HepG2 (cell line): ENCODE data around the gene DGKD. TPM values are rescaled to one million over a fixed set of nuclear protein-coding genes. Genes with fewer than 3 reads are reported as not detected.

Experiments
- ATAC-seq: fragments of 200-7000 bp; cut with Tn5 transposase; 3 replicates; pipeline ENCODE4 v1.9.1; 2020; ENCODE audit warnings: mild to moderate bottlenecking, moderate library complexity
- BruUV-seq: library from RNA; stranded (reverse); fragments of 400-500 nt; replicated peaks from 2 replicates; lab custom pipeline; 2021; lab: Mats Ljungman, UMichigan
- CTCF ChIA-PET: fragments of 300-600 bp; formaldehyde crosslinking; extraction: SDS; loops from one replicate; lab custom pipeline; 2021; ENCODE audit warnings: low total read pairs, inconsistent platforms, low intra/inter-chr PET ratio; lab: Yijun Ruan, JAX
- POLR2A ChIA-PET: fragments of 350-600 bp; sonication (Branson Sonifier 250); formaldehyde crosslinking; loops from one replicate; lab custom pipeline; 2020; ENCODE audit warnings: antibody characterized with exemption, inconsistent platforms; lab: Yijun Ruan, JAX
- DNase-seq: peaks from one replicate; pipeline ENCODE4 v3.0.0-alpha.2; 2015; ENCODE audit warnings: low spot score
- FAIRE-seq: peaks from 3 replicates; lab custom pipeline; 2011; peaks lifted over from hg19 to GRCh38; lab: Jason Lieb, UNC
- H2AFZ ChIP-seq: one replicate; pipeline ENCODE4 v1.6.1; 2011; ENCODE audit warnings: low read length, inconsistent platforms
- H3K27ac ChIP-seq: fragments of 300-600 bp; 3 replicates; pipeline ENCODE4 v1.8.0; 2011; ENCODE audit warnings: mixed run types, mild to moderate bottlenecking, mixed read lengths, low read length, inconsistent platforms; ENCODE audit not compliant: insufficient read depth; ENCODE audit errors: extremely low read length
- H3K27me3 ChIP-seq, 2 experiments: fragments of 200-600 bp in 1 of 2; 2 replicates in 1 of 2; 3 replicates in 1 of 2; pipeline versions ENCODE4 v1.6.0 to v1.8.0; 2011; ENCODE audit warnings: low read length in 2 of 2, mild to moderate bottlenecking in 2 of 2, moderate library complexity in 2 of 2, inconsistent platforms in 1 of 2; ENCODE audit not compliant: insufficient read depth in 2 of 2, control insufficient read depth in 1 of 2
- H3K36me3 ChIP-seq, 2 experiments: fragments of 200-600 bp in 1 of 2; replicated peaks in 1 of 2; 2 replicates in 1 of 2; 3 replicates in 1 of 2; pipeline versions ENCODE4 v1.5.1 to v1.8.0; 2011; ENCODE audit warnings: low read length in 2 of 2, inconsistent platforms in 1 of 2; ENCODE audit not compliant: insufficient read depth in 2 of 2, control insufficient read depth in 1 of 2
- H3K4me1 ChIP-seq: 2 replicates; pipeline ENCODE4 v1.5.1; 2012; ENCODE audit warnings: low read length, inconsistent platforms; ENCODE audit not compliant: insufficient read depth
- H3K4me2 ChIP-seq: 2 replicates; pipeline ENCODE4 v1.6.0; 2011; ENCODE audit warnings: low read depth, low read length, inconsistent platforms
- H3K4me3 ChIP-seq, 3 experiments: fragments of 200-600 bp in 1 of 3; sonication (generic), shearing (Covaris generic) in 1 of 3; replicated peaks in 1 of 3; 2 replicates each; pipeline ENCODE4 v1.5.1; 2011 to 2016; ENCODE audit warnings: low read length in 3 of 3, inconsistent platforms in 2 of 3, low read depth in 2 of 3, mild to moderate bottlenecking in 2 of 3, control low read depth in 1 of 3, mixed read lengths in 1 of 3; ENCODE audit not compliant: insufficient read depth in 1 of 3
- H3K79me2 ChIP-seq: one replicate; pipeline ENCODE4 v1.6.1; 2011; ENCODE audit warnings: low read length, inconsistent platforms; ENCODE audit not compliant: insufficient read depth
- H3K9ac ChIP-seq: 2 replicates; pipeline ENCODE4 v1.6.0; 2011; ENCODE audit warnings: mild to moderate bottlenecking, low read depth, low read length, inconsistent platforms; ENCODE audit not compliant: insufficient read depth
- H3K9me3 ChIP-seq: 2 replicates; pipeline ENCODE4 v1.5.1; 2012; ENCODE audit warnings: mild to moderate bottlenecking, low read length
- H4K20me1 ChIP-seq: 2 replicates; pipeline ENCODE4 v1.6.0; 2011; ENCODE audit warnings: inconsistent platforms, mild to moderate bottlenecking, low read length, moderate library complexity; ENCODE audit not compliant: insufficient read depth
- AHR ChIP-seq: IDR thresholded peaks from 2 replicates; pipeline ENCODE4 v1.6.1; 2018; ENCODE audit warnings: missing genetic modification reagents, missing compliant biosample characterization
- ARNT ChIP-seq: fragments of 450-650 bp; IDR thresholded peaks from 2 replicates; pipeline ENCODE4 v1.6.1; 2017
- ATF6 ChIP-seq: sonication (generic); formaldehyde crosslinking; conservative IDR thresholded peaks from 2 replicates; pipeline ENCODE4 v1.4.0; 2020; ENCODE audit warnings: missing genetic modification reagents
- KLF12 ChIP-seq: sonication (generic); formaldehyde crosslinking; IDR thresholded peaks from 2 replicates; pipeline ENCODE4 v1.4.0; 2020; ENCODE audit warnings: missing genetic modification reagents, borderline replicate concordance
- NFRKB ChIP-seq: fragments of 450-650 bp; IDR thresholded peaks from 2 replicates; pipeline ENCODE4 v1.6.1; 2017
- RCOR2 ChIP-seq: IDR thresholded peaks from 2 replicates; pipeline ENCODE4 v1.6.1; 2016; ENCODE audit warnings: missing biosample characterization, missing genetic modification reagents
- SRSF4 ChIP-seq: fragments of 200-400 bp; formaldehyde crosslinking; IDR thresholded peaks from one replicate; pipeline ENCODE4 v1.6.1; 2018; ENCODE audit warnings: mild to moderate bottlenecking, low read depth, low read length, moderate library complexity; ENCODE audit not compliant: poor library complexity, severe bottlenecking
- SRSF9 ChIP-seq: fragments of 200-400 bp; formaldehyde crosslinking; IDR thresholded peaks from 2 replicates; pipeline ENCODE4 v1.6.1; 2018; ENCODE audit warnings: borderline replicate concordance, mild to moderate bottlenecking, low read depth, low read length; ENCODE audit not compliant: insufficient read depth, poor library complexity, severe bottlenecking
- ZNF20 ChIP-seq: sonication (generic); formaldehyde crosslinking; IDR thresholded peaks from 2 replicates; pipeline ENCODE4 v1.4.0; 2020; ENCODE audit warnings: mild to moderate bottlenecking, moderate library complexity, missing genetic modification reagents
- ZNF335 ChIP-seq: sonication (generic); formaldehyde crosslinking; IDR thresholded peaks from 2 replicates; pipeline ENCODE4 v1.4.0; 2020; ENCODE audit warnings: missing genetic modification reagents
- ZNF383 ChIP-seq: sonication (generic); formaldehyde crosslinking; IDR thresholded peaks from 2 replicates; pipeline ENCODE4 v1.4.0; 2020; ENCODE audit warnings: missing genetic modification reagents, mild to moderate bottlenecking, borderline replicate concordance
- ZNF567 ChIP-seq: sonication (generic); formaldehyde crosslinking; IDR thresholded peaks from 2 replicates; pipeline ENCODE4 v1.8.1; 2023; ENCODE audit warnings: mild to moderate bottlenecking, missing genetic modification reagents, borderline replicate concordance
- ZNF598 ChIP-seq: sonication (generic); formaldehyde crosslinking; IDR thresholded peaks from 2 replicates; pipeline ENCODE4 v1.5.1; 2020; ENCODE audit warnings: mild to moderate bottlenecking, missing genetic modification reagents, borderline replicate concordance
- ZSCAN20 ChIP-seq: sonication (generic); formaldehyde crosslinking; IDR thresholded peaks from 2 replicates; pipeline ENCODE4 v1.4.0; 2020; ENCODE audit warnings: missing genetic modification reagents, mild to moderate bottlenecking, borderline replicate concordance
- ZSCAN9 ChIP-seq: IDR thresholded peaks from 2 replicates; pipeline ENCODE4 v1.6.1; 2016; ENCODE audit warnings: borderline replicate concordance
- WGBS: methylation state at CpG from one replicate; pipeline ENCODE4 v1.1.6; 2017; ENCODE audit warnings: low lambda C conversion rate; 5-methylcytosine and 5-hydroxymethylcytosine counted together
- in situ Hi-C: cut with HindIII; loops from 2 replicates; pipeline ENCODE4 v1.10.0; 2017; ENCODE audit warnings: low pct_unique_long_range_greater_than_20kb; ENCODE audit not compliant: extremely low pct_ligation_motif_present
- intact Hi-C: fragments of 100-400 bp; cut with micrococcal nuclease; formaldehyde crosslinking; loops from one replicate; pipeline ENCODE4 v1.10.0; 2022; ENCODE audit not compliant: unreplicated experiment
- polyA plus RNA-seq, 8 experiments: library from polyadenylated mRNA; depleted of rRNA in 3 of 8; stranded (reverse) in 7 of 8; unstranded in 1 of 8; fragments of >200 nt; fragmentation: Illumina TruSeq in 4 of 8; extraction: Trizol in 4 of 8; gene quantifications; 2 replicates each; pipeline versions ENCODE4 v1.2.1 to v1.2.3, GENCODE V29; 2011 to 2016; ENCODE audit warnings: low read depth in 4 of 8, missing spikeins in 1 of 8, mixed read lengths in 1 of 8; ENCODE audit not compliant: insufficient read depth in 1 of 8
- total RNA-seq, 5 experiments: library from RNA; depleted of rRNA; stranded (reverse); fragments of >200 nt; fragmentation: Illumina TruSeq; extraction: Trizol; gene quantifications; 2 replicates each; pipeline ENCODE4 v1.2.3, GENCODE V29; 2016; ENCODE audit warnings: low read depth in 1 of 5

DGKD gene
- total and polyA plus RNA-seq, 2 of the 13 experiments (the other 11 are each of a cell fraction or from before 2014, with no cell fraction given) = 24.5 to 33.2 TPM

- no peaks in the 10 kb centered on the region for H3K27me3 ChIP-seq
- FAIRE-seq (no peak), ATAC-seq (no peak), DNase-seq (no peak)
- H3K36me3 ChIP-seq = no peaks in the 10 kb centered on the region; a peak in 1 of 5 replicates
- H3K4me1 ChIP-seq = peaks cover 17% of the 10 kb centered on the region
- WGBS = 96% methylated on average over 9 of the region's 13 CpGs
- no TSS peak for BruUV-seq
- H3K4me3 ChIP-seq = no peak overlapping the region
- ChIA-PET POLR2A (no interaction called here), CTCF (no interaction called here)
- no peak overlapping the region for H3K9ac ChIP-seq
- H3K79me2 ChIP-seq = peaks cover 20% of the 10 kb centered on the region
- H3K4me2 ChIP-seq = no peak overlapping the region
- 0 out of 2 replicates have a peak, but pooled peaks cover 3% of the 10 kb centered on the region for H4K20me1 ChIP-seq
- no peak overlapping the region for H2AFZ ChIP-seq
- intact Hi-C loops = no loop called here
- H3K9me3 ChIP-seq = no peaks in the 10 kb centered on the region
- H3K27ac ChIP-seq = no peak overlapping the region
- in situ Hi-C loops = no loop called here
- TF ChIP-seq SRSF9 (no peak), ZNF567 (no peak), ATF6 (CRISPR knock-in tag) (no peak), ZNF20 (no peak), RCOR2 (CRISPR knock-in tag) (no peak), ZSCAN9 (CRISPR knock-in tag) (no peak), ZSCAN20 (CRISPR knock-in tag) (no peak), ZNF335 (no peak), AHR (no peak), ZNF383 (no peak), KLF12 (CRISPR knock-in tag) (no peak), NFRKB (no peak), SRSF4 (no peak), ZNF598 (CRISPR knock-in tag) (no peak), ARNT (no peak)
These were observed 67.9 kb downstream of the DGKD start for GRCh38 chr2:233422050-233422639.
